K562 (cell line): ENCODE data around the gene ATAD3C. TPM values are rescaled to one million over a fixed set of nuclear protein-coding genes. Genes with fewer than 3 reads are reported as not detected.

Experiments
- ATAC-seq: fragments of 200-7000 bp; cut with Tn5 transposase; 3 replicates; pipeline ENCODE4 v1.9.1; 2020; ENCODE audit warnings: moderate library complexity
- BruUV-seq: library from RNA; stranded (reverse); fragments of 400-500 nt; replicated peaks from 2 replicates; lab custom pipeline; 2021; lab: Mats Ljungman, UMichigan
- CTCF ChIA-PET: fragments of 300-600 bp; formaldehyde crosslinking; extraction: SDS; loops from one replicate; lab custom pipeline; 2021; ENCODE audit warnings: low intra/inter-chr PET ratio; lab: Yijun Ruan, JAX
- POLR2A ChIA-PET: fragments of 300-600, 350-650 bp; sonication (Branson Sonifier 250); formaldehyde crosslinking; extraction: SDS; loops from one replicate; lab custom pipeline; 2021; ENCODE audit warnings: antibody characterized with exemption, inconsistent platforms; lab: Yijun Ruan, JAX
- DNase-seq, 4 experiments: peaks; one replicate each; pipeline versions ENCODE4 v3.0.0 to v3.0.0-alpha.2; 2011 to 2018; ENCODE audit warnings: low spot score in 3 of 4, mixed read lengths in 3 of 4; ENCODE audit errors: extremely low read depth in 1 of 4
- FAIRE-seq: peaks from 2 replicates; lab custom pipeline; 2011; peaks lifted over from hg19 to GRCh38; lab: Jason Lieb, UNC
- H2AFZ ChIP-seq: 2 replicates; pipeline ENCODE4 v1.6.0; 2011; ENCODE audit warnings: low read depth, low read length, control low read depth, inconsistent platforms
- H3K27ac ChIP-seq: fragments of 200-600 bp; 3 replicates; pipeline ENCODE4 v1.8.0; 2011; ENCODE audit warnings: low read depth, mild to moderate bottlenecking, control low read depth, inconsistent platforms, low read length, moderate library complexity, mixed read lengths; ENCODE audit errors: extremely low read depth
- H3K27me3 ChIP-seq, 2 experiments: fragments of 300-600 bp in 1 of 2; 2 replicates in 1 of 2; 3 replicates in 1 of 2; pipeline versions ENCODE4 v1.6.0 to v1.8.0; 2011; ENCODE audit warnings: inconsistent platforms in 2 of 2, low read length in 2 of 2, mild to moderate bottlenecking in 1 of 2, mixed read lengths in 1 of 2, moderate library complexity in 1 of 2; ENCODE audit not compliant: control insufficient read depth in 2 of 2, insufficient read depth in 2 of 2
- H3K36me3 ChIP-seq: fragments of 300-600 bp; 3 replicates; pipeline ENCODE4 v1.8.0; 2011; ENCODE audit warnings: mild to moderate bottlenecking, low read length, inconsistent platforms; ENCODE audit not compliant: control insufficient read depth, insufficient read depth
- H3K4me1 ChIP-seq, 2 experiments: fragments of 200-600 bp in 1 of 2; replicated peaks in 1 of 2; 2 replicates in 1 of 2; 3 replicates in 1 of 2; pipeline versions ENCODE4 v1.5.1 to v1.8.0; 2011; ENCODE audit warnings: inconsistent platforms in 2 of 2, low read length in 2 of 2, mild to moderate bottlenecking in 1 of 2, mixed read lengths in 1 of 2, moderate library complexity in 1 of 2; ENCODE audit not compliant: control insufficient read depth in 2 of 2, insufficient read depth in 2 of 2
- H3K4me2 ChIP-seq: 2 replicates; pipeline ENCODE4 v1.6.1; 2011; ENCODE audit warnings: low read length, control low read depth, inconsistent platforms, mixed read lengths; ENCODE audit not compliant: insufficient read depth
- H3K4me3 ChIP-seq: fragments of 200-600 bp; sonication (generic), shearing (Covaris generic); 2 replicates; pipeline ENCODE4 v1.5.1; 2016; ENCODE audit warnings: control low read depth, inconsistent platforms
- H3K79me2 ChIP-seq: fragments of 200-600 bp; 3 replicates; pipeline ENCODE4 v1.8.0; 2011; ENCODE audit warnings: low read length, inconsistent platforms; ENCODE audit not compliant: control insufficient read depth, insufficient read depth
- H3K9ac ChIP-seq, 2 experiments: 2 replicates each; pipeline versions ENCODE4 v1.6.0 to v1.6.1; 2011; ENCODE audit warnings: low read depth in 2 of 2, low read length in 2 of 2, control low read depth in 1 of 2, inconsistent platforms in 1 of 2, mild to moderate bottlenecking in 1 of 2, mixed read lengths in 1 of 2; ENCODE audit not compliant: insufficient read depth in 1 of 2
- H3K9me1 ChIP-seq: one replicate; pipeline ENCODE4 v1.6.0; 2011; ENCODE audit warnings: inconsistent platforms, mild to moderate bottlenecking, low read length, moderate library complexity; ENCODE audit not compliant: control insufficient read depth, insufficient read depth
- H3K9me3 ChIP-seq: replicated peaks from 2 replicates; pipeline ENCODE4 v1.5.1; 2011; ENCODE audit warnings: low read depth, low read length, inconsistent platforms; ENCODE audit not compliant: control insufficient read depth, insufficient read depth
- H4K20me1 ChIP-seq: replicated peaks from 2 replicates; pipeline ENCODE4 v1.6.1; 2011; ENCODE audit warnings: low read length, inconsistent platforms, mixed read lengths; ENCODE audit not compliant: control insufficient read depth, insufficient read depth
- CBX8 ChIP-seq: fragments of 200-600 bp; sonication (generic); IDR thresholded peaks from 2 replicates; pipeline ENCODE4 v1.6.1; 2012; ENCODE audit warnings: borderline replicate concordance, mixed run types, low read depth, mild to moderate bottlenecking, moderate library complexity, mixed read lengths, low read length, control low read depth, inconsistent platforms; ENCODE audit not compliant: poor library complexity, severe bottlenecking; ENCODE audit errors: extremely low read depth
- ELF1 ChIP-seq: fragments of 200-800 bp; sonication (Bioruptor generic); IDR thresholded peaks from 2 replicates; pipeline ENCODE4 v1.6.1; 2016; ENCODE audit warnings: missing genetic modification characterization, missing compliant biosample characterization
- ELF2 ChIP-seq: fragments of 250-450 bp; sonication (Bioruptor Pico); IDR thresholded peaks from 2 replicates; pipeline ENCODE4 v1.5.0; 2021; ENCODE audit warnings: mild to moderate bottlenecking
- HNRNPUL1 ChIP-seq: fragments of 200-400 bp; formaldehyde crosslinking; IDR thresholded peaks from 2 replicates; pipeline ENCODE4 v1.6.1; 2017; ENCODE audit warnings: low read length
- MLX ChIP-seq, 2 experiments: fragments of 450-650 bp in 1 of 2; sonication (generic) in 1 of 2; formaldehyde crosslinking; conservative IDR thresholded peaks; 2 replicates each; pipeline versions ENCODE4 v1.4.0 to v1.8.1; 2020 to 2022; ENCODE audit warnings: mild to moderate bottlenecking in 1 of 2, missing genetic modification reagents in 1 of 2
- MTF1 ChIP-seq: fragments of 250-450 bp; sonication (Bioruptor Pico); IDR thresholded peaks from 2 replicates; pipeline ENCODE4 v1.9.0; 2021; ENCODE audit warnings: moderate library complexity, mild to moderate bottlenecking, inconsistent platforms, borderline replicate concordance
- ZFP1 ChIP-seq: fragments of 450-650 bp; formaldehyde crosslinking; IDR thresholded peaks from 2 replicates; pipeline ENCODE4 v1.4.0; 2020; ENCODE audit warnings: mild to moderate bottlenecking, mixed read lengths
- ZMIZ1 ChIP-seq, 2 experiments: fragments of 150-350 bp in 1 of 2; IDR thresholded peaks; 2 replicates each; pipeline ENCODE4 v1.6.1; 2012 to 2016; ENCODE audit warnings: low read depth in 2 of 2, low read length in 2 of 2, mild to moderate bottlenecking in 1 of 2, moderate library complexity in 1 of 2
- ZNF121 ChIP-seq: sonication (generic); formaldehyde crosslinking; conservative IDR thresholded peaks from 2 replicates; pipeline ENCODE4 v1.8.0; 2022; ENCODE audit warnings: missing genetic modification reagents
- WGBS: fragments of 100-300 bp; shearing (Covaris generic); methylation state at CpG from one replicate; pipeline ENCODE4 v1.1.6; 2016; ENCODE audit warnings: low coverage, mixed read lengths; ENCODE audit not compliant: insufficient coverage; ENCODE audit errors: missing lambda C conversion rate; 5-methylcytosine and 5-hydroxymethylcytosine counted together
- in situ Hi-C: fragments of 300-500 bp; cut with MboI; formaldehyde crosslinking; loops from 4 replicates; pipeline ENCODE4 v1.15.0; 2018; ENCODE audit warnings: inconsistent platforms, mixed read lengths
- intact Hi-C: fragments of 100-400 bp; cut with micrococcal nuclease; formaldehyde crosslinking; loops from 2 replicates; pipeline ENCODE4 v1.14.2; 2022
- polyA plus RNA-seq, 8 experiments: library from polyadenylated mRNA; depleted of rRNA in 4 of 8; stranded (reverse) in 5 of 8; unstranded in 3 of 8; fragments of >200 nt; fragmentation: Nextera tagmentation in 2 of 8; fragmentation: Illumina TruSeq in 1 of 8; extraction: Ambion mirVana in 2 of 8; extraction: Trizol in 1 of 8; gene quantifications; 2 replicates each; pipeline versions ENCODE4 v1.2.1 to v1.2.3, GENCODE V29; 2011 to 2014; ENCODE audit warnings: inconsistent platforms in 1 of 8, missing spikeins in 1 of 8
- total RNA-seq, 7 experiments: library from RNA; depleted of rRNA in 6 of 7; stranded (reverse); fragments of >200 nt in 6 of 7; fragmentation: Illumina TruSeq in 2 of 7; extraction: Trizol in 2 of 7; gene quantifications; 2 replicates each; pipeline versions ENCODE4 v1.2.1 to v1.2.3, GENCODE V29; 2011 to 2021; ENCODE audit warnings: low replicate concordance in 1 of 7
- TF ChIP-seq, protein P1 (sequence below): sonication (generic); formaldehyde crosslinking; IDR thresholded peaks from 2 replicates; pipeline ENCODE4 v1.9.0; 2022; ENCODE audit warnings: mild to moderate bottlenecking, missing genetic modification reagents

Gene ATAD3C
- total and polyA plus RNA-seq, 9 of the 15 experiments (the other 6 are each of a cell fraction or from before 2014, with no cell fraction given): 0.03 to 0.18 TPM; not detected in 7

GRCh38 chr1:1418464-1419362 is 30.8 kb upstream of the ATAD3C start:
- Histone ChIP-seq H3K27ac (no peak overlapping the region), H2AFZ (no peak overlapping the region)

More at GRCh38 chr1:1418464-1419362, 30.8 kb upstream of the ATAD3C start:
- POLR2A ChIA-PET: interaction anchor here (0.6 kb wide), 1 partner anchor 20 kb away, joined by 5 read pairs; no protein-coding TSS in a partner anchor
- Histone ChIP-seq H3K79me2 (no peaks in the 10 kb centered on the region), H3K9ac (no peak overlapping the region; a peak in 1 of 4 replicates), H3K27me3 (no peaks in the 10 kb centered on the region), H3K9me3 (0 out of 2 replicates have a peak, but pooled peaks cover 1% of the 10 kb centered on the region), H3K4me1 (peaks cover 3 to 25% of the 10 kb centered on the region in 2 experiments; a peak in 4 of 5 replicates), H4K20me1 (no peaks in the 10 kb centered on the region), H3K4me2 (no peak overlapping the region), H3K36me3 (no peaks in the 10 kb centered on the region), H3K4me3 (no peak overlapping the region), H3K9me1 (no peaks in the 10 kb centered on the region)
- BruUV-seq: no TSS peak
- in situ Hi-C loops (no loop called here), intact Hi-C loops (no loop called here)
- CTCF ChIA-PET: no interaction called here
- FAIRE-seq: no peak
- TF ChIP-seq ZFP1: no peak
- TF ChIP-seq ELF2 (CRISPR knock-in tag): no peak
- no peak for TF ChIP-seq MTF1 (CRISPR knock-in tag)
- no peak for TF ChIP-seq MLX (CRISPR knock-in tag; conservative IDR thresholded peaks at IDR 0.05)
- TF ChIP-seq ZNF121 (CRISPR knock-in tag): no peak
- TF ChIP-seq CBX8: no peak
- no peak for TF ChIP-seq ZMIZ1 (IDR thresholded peaks at IDR 0.05; ENCODE audit: low read depth in 2 of 2, low read length in 2 of 2)
- TF ChIP-seq ELF1 (tag): no peak
- TF ChIP-seq, protein P1, sequence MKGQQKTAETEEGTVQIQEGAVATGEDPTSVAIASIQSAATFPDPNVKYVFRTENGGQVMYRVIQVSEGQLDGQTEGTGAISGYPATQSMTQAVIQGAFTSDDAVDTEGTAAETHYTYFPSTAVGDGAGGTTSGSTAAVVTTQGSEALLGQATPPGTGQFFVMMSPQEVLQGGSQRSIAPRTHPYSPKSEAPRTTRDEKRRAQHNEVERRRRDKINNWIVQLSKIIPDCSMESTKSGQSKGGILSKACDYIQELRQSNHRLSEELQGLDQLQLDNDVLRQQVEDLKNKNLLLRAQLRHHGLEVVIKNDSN (CRISPR knock-in tag): no peak
- no peak for TF ChIP-seq HNRNPUL1
- no peak for ATAC-seq
- WGBS: 74% methylated on average over 26 of the region's 26 CpGs
- DNase-seq: no peak
